HCT116 (cell line): Measurements from ENCODE around the gene ANKRD29. TPM values are rescaled to one million over a fixed set of nuclear protein-coding genes. Genes with fewer than 3 reads are reported as not detected.
"Not testable (repeated sequence)": the region's sequence is repeated elsewhere in the genome, so short reads cannot be mapped to it uniquely, and the experiment has no call there.

Source experiments
- ATAC-seq: fragments of 200-7000 bp; cut with Tn5 transposase; 2 replicates; pipeline ENCODE4 v1.9.1; 2020; ENCODE audit warnings: mild to moderate bottlenecking, moderate library complexity
- BruUV-seq: library from RNA; stranded (reverse); fragments of 400-500 nt; replicated peaks from 2 replicates; lab custom pipeline; 2021; lab: Mats Ljungman, UMichigan
- CTCF ChIA-PET: fragments of 300-600 bp; sonication (Branson Sonifier 250); formaldehyde crosslinking; loops from one replicate; lab custom pipeline; 2021; ENCODE audit warnings: antibody characterized with exemption; lab: Charles Lee
- POLR2A ChIA-PET: fragments of 300-600, 350-600 bp; sonication (Branson Sonifier 250); formaldehyde crosslinking; loops from one replicate; lab custom pipeline; 2021; ENCODE audit warnings: antibody characterized with exemption; lab: Charles Lee
- RAD21 ChIA-PET, 2 experiments: fragments of 300-600 bp; sonication (Branson Sonifier 250); formaldehyde crosslinking; loops; one replicate each; lab custom pipeline; 2023; ENCODE audit warnings: low total read pairs in 2 of 2; ENCODE audit not compliant: uncharacterized antibody in 2 of 2, unreplicated experiment in 2 of 2, low non-redundant PET in 1 of 2; lab: Charles Lee
- DNase-seq: peaks from one replicate; pipeline ENCODE4 v3.0.0-alpha.2; 2010; ENCODE audit warnings: low read depth, low spot score
- H2AFZ ChIP-seq: fragments of 200-600 bp; shearing (Covaris generic), sonication (generic); 2 replicates; pipeline ENCODE4 v1.6.1; 2017; ENCODE audit warnings: low read depth, mixed run types, mixed read lengths, antibody characterized with exemption, low read length; ENCODE audit not compliant: poor library complexity, severe bottlenecking
- H3K27ac ChIP-seq: 2 replicates; pipeline ENCODE4 v1.5.1; 2012; ENCODE audit warnings: low read depth, low read length
- H3K27me3 ChIP-seq: fragments of 200-600 bp; sonication (generic); 2 replicates; pipeline ENCODE4 v1.6.1; 2016; ENCODE audit warnings: mixed run types, low read length, mixed read lengths; ENCODE audit not compliant: insufficient read depth
- H3K36me3 ChIP-seq, 2 experiments: fragments of 200-500 bp in 1 of 2; fragments of 200-600 bp in 1 of 2; sonication (Bioruptor generic) in 1 of 2; sonication (generic) in 1 of 2; 2 replicates each; pipeline versions ENCODE4 v1.5.1 to v1.6.1; 2014 to 2016; ENCODE audit warnings: low read length in 2 of 2, inconsistent platforms in 1 of 2, mixed read lengths in 1 of 2, mixed run types in 1 of 2; ENCODE audit not compliant: insufficient read depth in 2 of 2, control insufficient read depth in 1 of 2
- H3K4me1 ChIP-seq, 2 experiments: fragments of 200-600 bp in 1 of 2; sonication (generic) in 1 of 2; 2 replicates each; pipeline versions ENCODE4 v1.5.1 to v1.6.1; 2012 to 2017; ENCODE audit warnings: low read length in 2 of 2, inconsistent platforms in 1 of 2, mild to moderate bottlenecking in 1 of 2, mixed read lengths in 1 of 2, mixed run types in 1 of 2, moderate library complexity in 1 of 2; ENCODE audit not compliant: insufficient read depth in 2 of 2, control insufficient read depth in 1 of 2
- H3K4me2 ChIP-seq: fragments of 200-600 bp; sonication (generic); 2 replicates; pipeline ENCODE4 v1.6.1; 2017; ENCODE audit warnings: mixed run types, low read length, mixed read lengths
- H3K4me3 ChIP-seq, 2 experiments: fragments of 200-600 bp in 1 of 2; sonication (generic) in 1 of 2; replicated peaks in 1 of 2; 2 replicates each; pipeline ENCODE4 v1.5.1; 2011 to 2016; ENCODE audit warnings: low read length in 2 of 2, control low read depth in 1 of 2, low read depth in 1 of 2, mild to moderate bottlenecking in 1 of 2, mixed read lengths in 1 of 2, mixed run types in 1 of 2
- H3K79me2 ChIP-seq: fragments of 200-600 bp; sonication (generic); 2 replicates; pipeline ENCODE4 v1.6.1; 2017; ENCODE audit warnings: mild to moderate bottlenecking, mixed run types, low read length, moderate library complexity, mixed read lengths; ENCODE audit not compliant: insufficient read depth
- H3K9ac ChIP-seq: fragments of 200-600 bp; sonication (generic); 2 replicates; pipeline ENCODE4 v1.6.1; 2016; ENCODE audit warnings: low read length, mixed read lengths
- H3K9me2 ChIP-seq: fragments of 200-600 bp; sonication (generic), shearing (Covaris generic); 2 replicates; pipeline ENCODE4 v1.6.1; 2017; ENCODE audit warnings: mixed run types, mild to moderate bottlenecking, moderate library complexity; ENCODE audit not compliant: insufficient read depth
- H3K9me3 ChIP-seq, 2 experiments: fragments of 200-500 bp in 1 of 2; fragments of 200-600 bp in 1 of 2; sonication (Bioruptor generic) in 1 of 2; sonication (generic) in 1 of 2; 2 replicates each; pipeline ENCODE4 v1.6.1; 2014 to 2017; ENCODE audit warnings: low read length in 2 of 2, mixed read lengths in 2 of 2, inconsistent platforms in 1 of 2, low read depth in 1 of 2, mild to moderate bottlenecking in 1 of 2, mixed run types in 1 of 2, moderate library complexity in 1 of 2; ENCODE audit not compliant: control insufficient read depth in 1 of 2, insufficient read depth in 1 of 2
- H4K20me1 ChIP-seq: fragments of 200-600 bp; sonication (generic), shearing (Covaris generic); 2 replicates; pipeline ENCODE4 v1.6.1; 2017; ENCODE audit warnings: mixed run types, mild to moderate bottlenecking, moderate library complexity; ENCODE audit not compliant: insufficient read depth
- EZH2 ChIP-seq: fragments of 200-600 bp; sonication (generic); IDR thresholded peaks from 2 replicates; pipeline ENCODE4 v1.6.1; 2017; ENCODE audit warnings: antibody characterized with exemption, mixed run types
- JUND ChIP-seq: IDR thresholded peaks from 2 replicates; pipeline ENCODE4 v1.6.1; 2012
- SP1 ChIP-seq: IDR thresholded peaks from 2 replicates; pipeline ENCODE4 v1.6.1; 2012; ENCODE audit warnings: low read depth
- SRF ChIP-seq: IDR thresholded peaks from 2 replicates; pipeline ENCODE4 v1.6.1; 2012; ENCODE audit warnings: low read depth
- intact Hi-C: fragments of 100-400 bp; cut with micrococcal nuclease; formaldehyde crosslinking; loops from 2 replicates; pipeline ENCODE4 v1.10.0; 2022
- total RNA-seq: library from RNA; stranded (reverse); gene quantifications from one replicate; pipeline ENCODE4 v1.2.1, GENCODE V29; 2021; ENCODE audit not compliant: unreplicated experiment

The ANKRD29 gene
- total RNA-seq, 1 experiment from 2014 or later = 8.8 TPM

- Histone ChIP-seq H3K36me3 (no peaks in the 10 kb centered on the region), H3K4me2 (no peak overlapping the region), H2AFZ (no peak overlapping the region), H3K4me3 (no peak overlapping the region), H3K4me1 (no peaks in the 10 kb centered on the region), H3K9me2 (no peaks in the 10 kb centered on the region), H3K9ac (no peak overlapping the region), H3K27ac (no peak overlapping the region), H4K20me1 (no peaks in the 10 kb centered on the region), H3K79me2 (no peaks in the 10 kb centered on the region), H3K9me3 (no peaks in the 10 kb centered on the region), H3K27me3 (no peaks in the 10 kb centered on the region)
- DNase-seq = no peak
- intact Hi-C loops = no loop called here
- no TSS peak for BruUV-seq
- TF ChIP-seq SRF (no peak), SP1 (no peak), JUND (no peak), EZH2 (no peak)
- RAD21 ChIA-PET = no interaction called here
- ATAC-seq = no peak
- CTCF ChIA-PET = interaction anchor here (1.7 to 1.8 kb wide), 2 partner anchors 8 to 88 kb away, joined by 3 to 9 read pairs; no protein-coding TSS in a partner anchor
- POLR2A ChIA-PET = no interaction called here
These were observed 48.3 kb downstream of the ANKRD29 start for GRCh38 chr18:23614413-23614812.

- BruUV-seq, H3K9me3 ChIP-seq, H4K20me1 ChIP-seq, ATAC-seq, H3K9ac ChIP-seq, H3K27ac ChIP-seq, H3K4me3 ChIP-seq, RAD21 ChIA-PET, H3K4me2 ChIP-seq, H3K27me3 ChIP-seq, H3K9me2 ChIP-seq, H3K4me1 ChIP-seq, H2AFZ ChIP-seq, intact Hi-C loops, DNase-seq, H3K36me3 ChIP-seq, POLR2A ChIA-PET, H3K79me2 ChIP-seq: not testable (repeated sequence)
- CTCF ChIA-PET = interaction anchor here (0.6 to 1.1 kb wide), 3 partner anchors 9 to 254 kb away, joined by 4 to 5 read pairs (median 4); no protein-coding TSS in a partner anchor
These were observed 49.6 kb downstream of the ANKRD29 start for GRCh38 chr18:23613091-23613475.
